NCI-H2171 treated with DMSO at 0.1 percent for 48 hours (cell line): ENCODE results near the gene KRT71.

ENCODE experiments used
- DNase-seq: peaks from one replicate; lab custom pipeline; 2025; lab: John Stamatoyannopoulos, UW

Gene KRT71

GRCh38 chr12:52575256-52575655, 22.3 kb upstream of the KRT71 start:
- DNase-seq, result no peak

GRCh38 chr12:52573743-52574142, 20.8 kb upstream of the KRT71 start, which contains the start of gene KRT74:
Gene KRT74, minus strand, starts transcription at chr12:52573843. Its CDS starts 66 bp downstream, at chr12:52573777.
- DNase-seq, result no peak

- no peak for DNase-seq
Observed at GRCh38 chr12:52573306-52573705, 20.4 kb upstream of the KRT71 start.

- DNase-seq, result no peak
Observed at GRCh38 chr12:52570511-52570910, 17.6 kb upstream of the KRT71 start.

DNA sequence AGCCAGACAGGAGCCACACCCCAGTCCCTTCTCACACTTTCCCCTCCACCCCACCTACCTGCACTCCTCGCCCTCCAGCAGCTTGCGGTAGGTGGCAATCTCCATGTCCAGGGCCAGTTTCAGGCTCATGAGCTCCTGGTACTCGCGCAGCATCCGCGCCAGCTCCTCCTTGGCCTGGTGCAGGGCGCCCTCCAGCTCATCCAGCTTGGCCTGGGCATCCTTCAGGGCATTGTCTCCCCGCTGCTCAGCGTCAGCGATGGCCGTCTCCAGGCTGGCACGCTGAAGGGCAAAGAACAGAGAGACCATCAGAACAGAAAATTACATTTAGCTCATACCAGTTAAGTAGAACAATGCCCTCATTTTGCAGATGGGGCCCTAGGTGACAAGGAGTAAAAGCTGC, 15.2 kb upstream of the KRT71 start:
- no peak for DNase-seq

DNA sequence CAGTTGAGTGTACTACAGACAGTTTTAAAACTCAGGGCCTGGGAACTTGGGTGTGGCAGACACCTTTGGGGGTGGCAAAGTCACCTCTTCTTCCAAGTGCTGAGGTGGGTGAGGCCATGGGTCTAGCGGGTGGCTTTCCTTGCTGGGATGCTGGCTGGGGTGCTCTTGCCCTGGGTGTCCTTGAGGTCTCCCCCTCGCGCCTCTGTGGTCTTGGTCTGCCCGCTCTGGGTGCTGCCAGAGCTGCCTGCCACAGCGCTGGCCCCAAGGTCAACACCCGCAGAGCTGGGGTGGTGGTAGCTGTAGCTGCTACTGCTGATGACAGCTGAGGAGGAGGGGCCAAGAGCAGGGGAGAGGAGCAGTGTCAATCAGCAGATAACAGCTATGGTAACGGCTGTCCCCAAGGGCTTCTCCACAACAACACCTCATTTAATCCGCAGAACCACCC, 13.9 kb upstream of the KRT71 start:
- DNase-seq, result peak; percentile 82

GRCh38 chr12:52564582-52564981, 11.6 kb upstream of the KRT71 start:
- no peak for DNase-seq

DNA sequence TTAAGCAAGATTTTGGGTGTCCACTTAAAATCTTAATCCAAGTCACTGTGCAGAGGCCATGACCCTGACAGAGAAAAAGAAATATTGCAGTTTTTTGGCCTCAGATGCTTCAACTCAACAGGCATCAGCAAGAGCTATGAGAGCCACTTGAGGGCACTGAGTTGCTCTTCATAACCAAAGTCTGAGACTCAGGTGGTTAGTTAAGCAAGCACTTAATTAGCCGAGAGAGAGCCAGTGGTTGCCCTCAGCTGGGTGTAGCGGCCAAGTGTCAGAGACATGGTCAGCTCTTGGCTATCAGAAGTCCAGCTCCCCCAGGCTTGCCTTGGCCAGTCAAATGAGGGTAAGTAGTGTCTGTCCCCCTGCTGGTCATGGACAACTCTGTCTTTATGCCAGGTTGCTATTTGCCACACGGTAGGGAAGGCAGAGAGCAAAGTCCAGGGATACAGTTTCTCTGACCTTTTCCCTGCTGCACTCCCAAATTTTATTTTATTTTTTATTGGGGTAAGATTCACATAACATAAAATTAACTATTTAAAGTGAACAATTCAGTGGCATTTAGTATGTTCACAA, 9.0 kb upstream of the KRT71 start:
- no peak for DNase-seq

DNA sequence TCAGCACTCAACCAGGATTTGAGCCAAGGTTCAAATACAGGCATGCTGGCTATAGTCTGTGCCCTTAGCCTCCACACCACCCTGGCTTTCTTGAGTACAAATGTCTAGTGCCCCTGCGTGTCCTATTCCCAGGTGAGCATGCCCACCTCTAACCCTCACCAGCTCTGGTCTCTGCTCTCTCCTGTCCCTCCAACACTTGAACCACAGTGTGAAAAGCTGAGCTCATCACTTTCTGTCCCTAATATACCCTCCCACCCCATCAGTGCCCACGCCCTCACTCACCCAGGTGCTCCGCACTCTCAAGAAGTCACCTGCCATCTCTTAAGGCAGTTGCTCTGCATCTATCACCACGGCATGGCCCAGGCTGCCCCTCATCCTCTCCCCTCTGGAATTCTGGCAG, 7.0 kb upstream of the KRT71 start:
- no peak for DNase-seq

DNA sequence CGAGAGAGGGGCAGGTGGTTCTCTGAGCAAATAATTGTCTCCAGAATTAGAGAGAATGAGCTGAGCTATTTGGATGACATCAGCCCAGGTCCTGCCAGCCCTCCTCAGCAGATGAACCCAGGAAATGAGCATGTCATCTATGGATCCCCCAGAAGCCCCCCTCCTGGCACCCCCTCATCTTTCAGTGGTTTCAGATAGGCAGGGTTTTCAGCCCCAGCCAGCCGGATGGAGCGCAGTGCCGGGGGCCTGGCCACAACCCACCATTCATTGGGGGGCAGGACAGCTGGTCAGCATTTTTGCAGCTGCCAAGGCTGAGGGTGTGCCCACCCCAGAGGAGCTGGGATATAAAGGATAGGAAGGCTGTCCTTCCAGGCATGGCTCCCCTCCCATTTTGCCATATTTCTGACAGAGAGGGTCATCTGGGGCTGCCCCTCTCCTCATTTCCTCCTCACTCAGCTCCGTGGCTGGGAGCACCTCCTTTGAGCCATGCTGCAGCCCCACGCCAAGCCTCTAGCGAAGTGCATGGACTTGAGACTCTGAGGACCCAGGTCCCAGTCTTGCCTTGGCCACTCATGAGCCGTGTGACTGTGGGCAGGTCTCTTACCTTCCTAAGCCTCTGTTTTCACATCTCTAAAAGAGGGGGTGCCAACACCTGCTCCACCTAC, 6.0 kb upstream of the KRT71 start:
- no peak for DNase-seq

DNA sequence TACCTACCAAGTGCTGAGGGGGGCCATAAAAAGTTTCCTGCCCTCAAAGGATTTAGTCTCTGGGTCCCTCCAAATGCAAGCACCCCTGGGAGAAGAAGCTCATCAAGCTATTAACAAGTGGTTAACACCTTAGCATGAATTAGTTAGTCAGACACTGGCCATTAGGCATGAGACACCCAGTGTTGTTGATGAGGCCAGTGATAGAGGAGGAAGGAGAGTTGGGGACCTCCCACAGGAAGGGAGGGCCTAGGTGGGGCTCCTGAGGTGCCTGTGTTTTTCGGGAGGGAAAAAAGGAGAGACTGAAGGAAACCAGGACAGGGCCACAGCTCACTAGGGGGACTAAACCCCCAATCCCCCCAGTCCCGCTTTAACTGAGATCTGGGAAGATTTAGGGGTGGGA, 4.5 kb upstream of the KRT71 start:
- no peak for DNase-seq

- peak; percentile 12 for DNase-seq
Observed at GRCh38 chr12:52555577-52555976, 2.6 kb upstream of the KRT71 start.

DNA sequence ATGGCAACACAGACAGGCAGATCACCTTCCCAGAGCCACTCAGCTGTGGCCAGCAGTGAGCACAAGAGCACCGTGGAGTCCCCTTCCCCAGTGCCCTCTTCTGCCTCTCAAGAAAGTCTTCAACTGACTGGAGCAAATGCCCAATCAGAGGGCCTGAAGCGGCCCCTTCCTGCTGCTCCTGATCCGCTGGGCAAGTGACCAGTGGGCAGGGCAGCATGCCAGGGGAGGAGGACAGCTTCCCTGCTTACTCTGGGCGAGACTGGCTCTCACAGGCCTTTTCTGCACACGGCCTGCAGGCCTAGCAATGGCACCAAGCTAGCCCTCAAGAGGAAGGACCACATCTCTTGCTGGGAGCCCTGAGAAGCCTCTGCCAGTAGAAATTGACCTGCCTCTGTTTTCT, 890 bp downstream of the KRT71 start:
- DNase-seq, result no peak

DNA sequence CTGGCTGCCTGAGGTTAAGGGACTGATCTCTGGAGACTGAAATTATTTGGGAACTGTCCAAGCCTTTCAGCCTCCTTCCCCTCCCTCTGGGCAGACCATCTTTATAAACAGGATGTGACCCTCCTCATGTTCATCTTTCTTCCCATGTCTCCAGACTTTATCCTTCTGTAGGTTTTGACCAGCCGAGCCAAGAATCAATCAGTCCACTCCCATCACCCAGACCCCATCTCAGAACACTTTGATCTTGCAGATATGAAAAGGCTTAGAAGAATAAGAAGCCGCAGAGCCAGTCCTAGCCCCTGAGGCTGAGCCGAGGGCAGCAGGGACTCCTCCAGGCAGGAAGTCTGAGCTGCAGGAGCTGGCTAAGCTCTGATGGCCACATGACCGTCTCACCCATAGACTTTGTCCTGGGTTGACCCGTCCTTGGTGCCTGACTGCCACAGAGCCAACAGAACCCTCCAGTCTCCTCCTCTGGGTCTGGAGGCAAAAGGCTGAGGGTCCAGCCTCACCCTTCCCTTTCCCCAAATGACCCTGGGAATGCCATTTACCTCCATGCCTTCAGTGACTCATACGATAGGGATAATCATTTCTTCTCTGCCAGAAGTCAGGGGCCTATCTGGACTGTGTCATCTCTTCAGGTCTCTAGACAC, 1.6 kb downstream of the KRT71 start:
- DNase-seq, result no peak

GRCh38 chr12:52546126-52546525, 6.8 kb downstream of the KRT71 start:
- no peak for DNase-seq

GRCh38 chr12:52543985-52544883, 8.7 kb downstream of the KRT71 start:
- no peak for DNase-seq

- no peak for DNase-seq
Observed at GRCh38 chr12:52542785-52543318, 10.1 kb downstream of the KRT71 start.

DNA sequence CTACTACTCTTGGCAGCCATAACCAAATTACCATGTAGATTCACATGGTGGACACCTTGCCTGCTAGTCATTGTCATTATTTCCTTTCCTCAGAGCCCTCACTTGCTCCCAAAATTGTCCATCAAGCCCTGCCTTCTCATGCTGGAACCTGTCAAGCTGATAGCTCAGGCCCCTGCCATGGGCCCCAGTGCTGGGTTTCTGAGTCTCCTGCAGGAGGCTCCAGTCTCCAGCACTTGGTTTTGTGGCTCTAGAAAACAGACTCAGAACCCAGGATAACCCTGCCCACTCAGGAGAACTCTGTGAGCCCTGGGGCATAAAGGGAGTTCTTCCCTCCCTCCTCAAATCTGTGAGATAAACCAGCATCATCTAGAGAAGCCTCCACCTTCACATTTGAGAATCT, 10.8 kb downstream of the KRT71 start:
- DNase-seq, result no peak

GRCh38 chr12:52541709-52542108, 11.2 kb downstream of the KRT71 start:
- DNase-seq, result no peak

DNA sequence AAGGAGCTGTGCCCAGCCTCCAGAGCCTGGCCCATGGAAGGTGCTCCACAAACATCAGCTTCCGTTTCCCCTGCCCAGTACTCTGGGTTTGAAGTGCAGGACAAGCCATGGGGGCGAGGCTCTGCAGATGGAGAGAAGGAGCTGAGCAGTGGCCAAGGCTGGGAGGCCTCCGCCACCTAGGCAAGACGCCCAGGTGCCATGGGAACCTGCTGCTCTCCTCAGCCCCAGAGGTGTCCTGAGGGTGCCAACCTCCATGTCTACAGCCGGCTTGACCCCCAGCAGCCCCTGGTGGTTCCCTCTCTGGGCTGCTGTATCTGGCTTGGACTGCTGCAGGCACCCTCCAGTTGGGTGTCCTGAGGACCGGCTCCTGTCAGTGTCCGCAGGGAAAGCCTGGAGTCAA, 12.4 kb downstream of the KRT71 start:
- no peak for DNase-seq

GRCh38 chr12:52539821-52540173, 13.1 kb downstream of the KRT71 start:
- DNase-seq, result no peak

DNA sequence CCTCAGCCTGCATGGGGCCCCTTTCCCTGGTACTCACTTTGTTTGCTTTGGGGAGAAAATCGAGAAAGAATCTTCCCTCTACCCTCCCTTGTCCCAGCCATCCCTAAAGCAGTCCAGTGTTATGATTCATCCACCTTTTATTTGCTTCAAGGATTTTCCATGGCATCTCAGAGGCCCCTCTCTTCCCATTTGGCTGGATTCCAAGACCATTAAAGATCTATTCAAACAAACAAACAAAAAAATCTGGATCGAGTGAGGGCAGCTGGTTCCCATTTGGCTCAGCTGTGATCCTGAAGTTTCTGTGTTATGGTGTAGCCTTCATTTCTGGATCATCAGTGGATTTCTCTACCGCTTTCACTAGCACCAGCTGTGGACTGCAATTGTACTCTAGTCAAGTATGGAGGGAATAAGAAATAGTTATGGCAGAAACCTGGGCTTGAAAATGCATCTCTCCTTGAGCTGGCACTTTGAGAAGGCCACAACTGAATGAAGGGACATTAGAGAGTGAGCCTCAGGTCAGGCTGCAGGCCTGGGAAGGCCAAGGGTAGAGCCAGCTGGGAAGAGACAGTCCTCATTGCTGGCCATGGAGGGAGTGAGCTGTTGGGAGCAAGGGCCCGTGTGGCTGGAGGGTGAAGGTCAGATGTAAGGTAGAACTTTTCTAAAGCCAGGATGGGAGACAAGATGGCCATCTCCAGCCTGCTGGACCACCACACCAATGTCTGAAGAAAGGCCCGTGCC, 13.7 kb downstream of the KRT71 start:
- peak; percentile 94 for DNase-seq
